RCC 7860 (cell line): Measurements from ENCODE around the gene SASS6.
"Not testable (repeated sequence)": the region's sequence is repeated elsewhere in the genome, so short reads cannot be mapped to it uniquely, and the experiment has no call there.

Source experiments
- DNase-seq: peaks from one replicate; pipeline ENCODE4 v3.0.0-alpha.2; 2015; ENCODE audit warnings: low spot score
- FAIRE-seq: peaks from 2 replicates; lab custom pipeline; 2012; peaks lifted over from hg19 to GRCh38; lab: Jason Lieb, UNC

SASS6 gene

DNA sequence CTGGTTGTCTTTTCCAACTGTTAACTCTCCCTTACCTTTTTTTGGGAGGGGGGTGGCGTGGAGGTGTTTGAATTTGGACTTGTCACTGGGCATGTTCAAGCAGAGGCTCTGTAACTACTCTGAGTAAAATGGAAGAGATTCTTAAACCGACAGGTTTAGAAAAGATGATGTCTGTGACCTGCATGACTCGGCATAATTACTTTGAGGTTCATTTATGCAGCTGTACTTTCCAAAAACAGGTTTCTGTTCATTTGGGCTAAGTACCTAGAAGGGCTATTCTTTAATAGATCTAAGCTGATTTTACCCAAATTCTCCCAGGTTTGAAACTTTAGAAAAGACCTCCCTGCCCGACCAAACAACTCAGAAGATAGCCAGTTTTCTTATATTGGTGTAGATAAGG is 82.6 kb downstream of the SASS6 start:
- FAIRE-seq (no peak), DNase-seq (no peak)

GRCh38 chr1:100047235-100047708 is 85.5 kb downstream of the SASS6 start:
- not testable (repeated sequence) for DNase-seq, FAIRE-seq

DNA sequence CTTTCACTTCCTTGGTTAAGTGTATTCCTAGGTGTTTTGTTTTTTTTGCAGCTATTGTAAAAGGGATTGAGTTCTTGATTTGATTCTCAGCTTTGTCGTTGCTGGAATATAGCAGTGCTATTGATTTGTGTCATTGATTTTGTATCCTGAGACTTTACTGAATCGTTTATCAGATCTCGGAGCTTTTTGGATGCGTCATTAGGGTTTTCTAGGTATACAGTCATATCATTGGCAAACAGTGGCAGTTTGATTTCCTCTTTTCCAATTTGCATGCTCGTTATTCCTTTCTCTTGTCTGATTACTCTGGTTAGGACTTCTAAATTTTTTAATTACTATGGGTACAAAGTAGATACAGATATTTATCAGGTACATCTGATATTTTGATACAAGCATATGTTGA is 87.5 kb downstream of the SASS6 start:
- no peak for DNase-seq
- FAIRE-seq = no peak

GRCh38 chr1:100039591-100039990 is 93.1 kb downstream of the SASS6 start:
- DNase-seq (no peak), FAIRE-seq (no peak)

GRCh38 chr1:100038660-100039287 is 94.0 kb downstream of the SASS6 start:
- DNase-seq (peak; percentile 41), FAIRE-seq (no peak)

- FAIRE-seq (no peak), DNase-seq (peak; percentile 62)
Measured at GRCh38 chr1:100037927-100038659, 94.6 kb downstream of the SASS6 start.

DNA sequence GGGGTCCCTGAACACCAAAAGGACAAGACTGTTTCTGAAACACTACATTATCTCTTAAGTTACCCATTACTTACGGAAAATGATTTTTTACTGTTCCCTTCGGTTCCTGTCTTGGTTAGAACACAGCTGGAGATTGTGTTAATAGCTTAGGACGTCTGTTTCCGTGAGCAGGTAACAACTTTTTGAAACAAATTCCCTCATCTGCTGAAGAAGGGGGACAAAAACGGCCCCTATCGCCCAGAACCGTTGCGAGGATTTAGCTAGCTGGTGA is 95.1 kb downstream of the SASS6 start:
- FAIRE-seq = no peak
- DNase-seq = no peak

GRCh38 chr1:100036718-100037655 is 95.7 kb downstream of the SASS6 start:
- DNase-seq = peak; percentile 47
- no peak for FAIRE-seq

DNA sequence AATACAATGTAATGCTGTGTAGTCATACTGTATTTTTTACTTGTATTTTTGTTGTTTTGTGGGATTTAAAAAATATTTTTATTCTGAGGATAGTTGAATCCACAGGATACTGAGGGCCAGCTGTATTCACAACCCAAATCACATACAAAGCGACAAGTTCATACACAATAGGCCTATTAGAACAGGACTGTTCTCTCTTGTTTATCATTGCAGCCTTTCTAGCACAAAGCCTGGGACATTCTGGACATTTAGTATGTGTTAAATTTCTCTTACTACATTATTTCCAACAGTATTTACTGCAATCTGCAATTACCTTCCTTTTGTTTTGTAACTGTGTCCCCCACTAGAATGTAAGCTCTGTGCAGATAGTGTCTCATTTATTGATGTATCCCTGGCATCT is 97.5 kb downstream of the SASS6 start:
- FAIRE-seq (no peak), DNase-seq (no peak)

- no peak for DNase-seq
- FAIRE-seq = no peak
Measured at GRCh38 chr1:100034470-100034869, 98.3 kb downstream of the SASS6 start.
